ENCODE data around the gene CDK5. TPM values are rescaled to one million over a fixed set of nuclear protein-coding genes. Genes with fewer than 3 reads are reported as not detected.
A peak's percentile ranks its signal among the peaks of the same experiment; 100 is the strongest.

The CDK5 gene
- total and polyA plus RNA-seq, 2 of the 13 experiments (the other 11 are each of a cell fraction or from before 2014, with no cell fraction given): 16.4 to 21.3 TPM

DNA sequence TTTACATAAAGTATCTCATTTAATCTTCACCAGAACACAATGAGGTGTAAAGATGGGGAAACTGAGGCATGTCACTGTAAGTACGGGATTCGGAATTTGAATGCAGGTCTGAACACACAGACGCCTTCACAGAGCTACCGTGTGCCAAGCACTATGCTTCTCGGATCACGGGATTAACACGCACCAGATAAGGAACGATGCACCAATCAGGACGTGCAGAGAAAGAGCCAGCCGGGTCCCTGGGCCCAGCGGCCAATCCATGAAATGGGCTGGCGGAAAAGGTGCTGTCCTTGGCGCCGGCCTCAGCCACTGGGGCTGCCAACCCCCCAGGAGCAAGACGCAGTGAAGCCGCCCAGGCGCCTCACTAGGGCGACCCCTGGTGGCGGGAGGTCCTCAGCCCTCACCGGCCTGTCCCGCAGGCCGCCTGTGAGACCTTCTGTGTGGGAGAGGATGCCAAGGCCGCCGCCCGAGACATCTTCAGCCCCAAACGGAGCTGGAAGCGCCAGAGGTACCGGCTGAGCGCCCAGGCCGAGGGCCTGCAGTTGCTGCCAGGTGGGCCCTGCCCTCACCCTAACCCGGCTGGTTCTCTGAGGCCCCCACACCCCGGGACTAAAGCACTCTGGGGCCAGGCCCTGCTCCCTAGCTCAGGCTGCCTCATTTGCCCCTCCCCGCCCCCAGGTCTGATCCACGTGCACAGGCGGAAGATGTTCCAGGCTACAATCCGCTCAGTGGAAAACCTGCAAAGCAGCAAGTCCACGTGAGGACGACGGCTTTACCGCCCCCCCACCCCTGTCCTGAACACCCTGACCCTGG is 49.0 kb downstream of the CDK5 start (continued):
- no peak for TF ChIP-seq WIZ (CRISPR knock-in tag; IDR thresholded peaks at IDR 0.05)
- TF ChIP-seq, protein P1, sequence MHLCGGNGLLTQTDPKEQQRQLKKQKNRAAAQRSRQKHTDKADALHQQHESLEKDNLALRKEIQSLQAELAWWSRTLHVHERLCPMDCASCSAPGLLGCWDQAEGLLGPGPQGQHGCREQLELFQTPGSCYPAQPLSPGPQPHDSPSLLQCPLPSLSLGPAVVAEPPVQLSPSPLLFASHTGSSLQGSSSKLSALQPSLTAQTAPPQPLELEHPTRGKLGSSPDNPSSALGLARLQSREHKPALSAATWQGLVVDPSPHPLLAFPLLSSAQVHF (CRISPR knock-in tag; IDR thresholded peaks at IDR 0.05): no peak
- TF ChIP-seq MXI1 (IDR thresholded peaks at IDR 0.05; ENCODE audit: borderline replicate concordance, low read depth, low read length): no peak
- TF ChIP-seq ZNF331 (CRISPR knock-in tag; IDR thresholded peaks at IDR 0.05): peak; percentile 49; the same call in 1 of the 2 replicates
- TF ChIP-seq, protein P2, sequence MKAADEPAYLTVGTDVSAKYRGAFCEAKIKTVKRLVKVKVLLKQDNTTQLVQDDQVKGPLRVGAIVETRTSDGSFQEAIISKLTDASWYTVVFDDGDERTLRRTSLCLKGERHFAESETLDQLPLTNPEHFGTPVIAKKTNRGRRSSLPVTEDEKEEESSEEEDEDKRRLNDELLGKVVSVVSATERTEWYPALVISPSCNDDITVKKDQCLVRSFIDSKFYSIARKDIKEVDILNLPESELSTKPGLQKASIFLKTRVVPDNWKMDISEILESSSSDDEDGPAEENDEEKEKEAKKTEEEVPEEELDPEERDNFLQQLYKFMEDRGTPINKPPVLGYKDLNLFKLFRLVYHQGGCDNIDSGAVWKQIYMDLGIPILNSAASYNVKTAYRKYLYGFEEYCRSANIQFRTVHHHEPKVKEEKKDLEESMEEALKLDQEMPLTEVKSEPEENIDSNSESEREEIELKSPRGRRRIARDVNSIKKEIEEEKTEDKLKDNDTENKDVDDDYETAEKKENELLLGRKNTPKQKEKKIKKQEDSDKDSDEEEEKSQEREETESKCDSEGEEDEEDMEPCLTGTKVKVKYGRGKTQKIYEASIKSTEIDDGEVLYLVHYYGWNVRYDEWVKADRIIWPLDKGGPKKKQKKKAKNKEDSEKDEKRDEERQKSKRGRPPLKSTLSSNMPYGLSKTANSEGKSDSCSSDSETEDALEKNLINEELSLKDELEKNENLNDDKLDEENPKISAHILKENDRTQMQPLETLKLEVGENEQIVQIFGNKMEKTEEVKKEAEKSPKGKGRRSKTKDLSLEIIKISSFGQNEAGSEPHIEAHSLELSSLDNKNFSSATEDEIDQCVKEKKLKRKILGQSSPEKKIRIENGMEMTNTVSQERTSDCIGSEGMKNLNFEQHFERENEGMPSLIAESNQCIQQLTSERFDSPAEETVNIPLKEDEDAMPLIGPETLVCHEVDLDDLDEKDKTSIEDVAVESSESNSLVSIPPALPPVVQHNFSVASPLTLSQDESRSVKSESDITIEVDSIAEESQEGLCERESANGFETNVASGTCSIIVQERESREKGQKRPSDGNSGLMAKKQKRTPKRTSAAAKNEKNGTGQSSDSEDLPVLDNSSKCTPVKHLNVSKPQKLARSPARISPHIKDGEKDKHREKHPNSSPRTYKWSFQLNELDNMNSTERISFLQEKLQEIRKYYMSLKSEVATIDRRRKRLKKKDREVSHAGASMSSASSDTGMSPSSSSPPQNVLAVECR (CRISPR knock-in tag; IDR thresholded peaks at IDR 0.05; ENCODE audit: borderline replicate concordance): peak; percentile 51; the same call in 1 of the 2 replicates
- TF ChIP-seq, protein P3, sequence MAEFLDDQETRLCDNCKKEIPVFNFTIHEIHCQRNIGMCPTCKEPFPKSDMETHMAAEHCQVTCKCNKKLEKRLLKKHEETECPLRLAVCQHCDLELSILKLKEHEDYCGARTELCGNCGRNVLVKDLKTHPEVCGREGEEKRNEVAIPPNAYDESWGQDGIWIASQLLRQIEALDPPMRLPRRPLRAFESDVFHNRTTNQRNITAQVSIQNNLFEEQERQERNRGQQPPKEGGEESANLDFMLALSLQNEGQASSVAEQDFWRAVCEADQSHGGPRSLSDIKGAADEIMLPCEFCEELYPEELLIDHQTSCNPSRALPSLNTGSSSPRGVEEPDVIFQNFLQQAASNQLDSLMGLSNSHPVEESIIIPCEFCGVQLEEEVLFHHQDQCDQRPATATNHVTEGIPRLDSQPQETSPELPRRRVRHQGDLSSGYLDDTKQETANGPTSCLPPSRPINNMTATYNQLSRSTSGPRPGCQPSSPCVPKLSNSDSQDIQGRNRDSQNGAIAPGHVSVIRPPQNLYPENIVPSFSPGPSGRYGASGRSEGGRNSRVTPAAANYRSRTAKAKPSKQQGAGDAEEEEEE (CRISPR knock-in tag; IDR thresholded peaks at IDR 0.05; ENCODE audit: borderline replicate concordance): no peak
- TF ChIP-seq, protein P4, sequence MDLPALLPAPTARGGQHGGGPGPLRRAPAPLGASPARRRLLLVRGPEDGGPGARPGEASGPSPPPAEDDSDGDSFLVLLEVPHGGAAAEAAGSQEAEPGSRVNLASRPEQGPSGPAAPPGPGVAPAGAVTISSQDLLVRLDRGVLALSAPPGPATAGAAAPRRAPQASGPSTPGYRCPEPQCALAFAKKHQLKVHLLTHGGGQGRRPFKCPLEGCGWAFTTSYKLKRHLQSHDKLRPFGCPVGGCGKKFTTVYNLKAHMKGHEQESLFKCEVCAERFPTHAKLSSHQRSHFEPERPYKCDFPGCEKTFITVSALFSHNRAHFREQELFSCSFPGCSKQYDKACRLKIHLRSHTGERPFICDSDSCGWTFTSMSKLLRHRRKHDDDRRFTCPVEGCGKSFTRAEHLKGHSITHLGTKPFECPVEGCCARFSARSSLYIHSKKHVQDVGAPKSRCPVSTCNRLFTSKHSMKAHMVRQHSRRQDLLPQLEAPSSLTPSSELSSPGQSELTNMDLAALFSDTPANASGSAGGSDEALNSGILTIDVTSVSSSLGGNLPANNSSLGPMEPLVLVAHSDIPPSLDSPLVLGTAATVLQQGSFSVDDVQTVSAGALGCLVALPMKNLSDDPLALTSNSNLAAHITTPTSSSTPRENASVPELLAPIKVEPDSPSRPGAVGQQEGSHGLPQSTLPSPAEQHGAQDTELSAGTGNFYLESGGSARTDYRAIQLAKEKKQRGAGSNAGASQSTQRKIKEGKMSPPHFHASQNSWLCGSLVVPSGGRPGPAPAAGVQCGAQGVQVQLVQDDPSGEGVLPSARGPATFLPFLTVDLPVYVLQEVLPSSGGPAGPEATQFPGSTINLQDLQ (CRISPR knock-in tag; IDR thresholded peaks at IDR 0.05): no peak
- no peak for TF ChIP-seq KLF6 (CRISPR knock-in tag; IDR thresholded peaks at IDR 0.05)
- no peak for TF ChIP-seq ZNF709 (CRISPR knock-in tag; IDR thresholded peaks at IDR 0.05)
- peak; percentile 88; the same call in 1 of the 2 replicates for TF ChIP-seq KDM2A (CRISPR knock-in tag; IDR thresholded peaks at IDR 0.05; ENCODE audit: borderline replicate concordance, low read depth)
- TF ChIP-seq, protein P5, sequence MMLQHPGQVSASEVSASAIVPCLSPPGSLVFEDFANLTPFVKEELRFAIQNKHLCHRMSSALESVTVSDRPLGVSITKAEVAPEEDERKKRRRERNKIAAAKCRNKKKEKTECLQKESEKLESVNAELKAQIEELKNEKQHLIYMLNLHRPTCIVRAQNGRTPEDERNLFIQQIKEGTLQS (CRISPR knock-in tag; IDR thresholded peaks at IDR 0.05): no peak
- TF ChIP-seq MEIS1 (CRISPR knock-in tag; IDR thresholded peaks at IDR 0.05; ENCODE audit: borderline replicate concordance): peak; percentile 45; the same call in 1 of the 2 replicates
- TF ChIP-seq CREB1 (IDR thresholded peaks at IDR 0.05): no peak
- no peak for TF ChIP-seq CREB1 (CRISPR knock-in tag; IDR thresholded peaks at IDR 0.05)
- no peak for TF ChIP-seq SOX6 (IDR thresholded peaks at IDR 0.05)
- TF ChIP-seq SOX6 (CRISPR knock-in tag; IDR thresholded peaks at IDR 0.05): no peak
- TF ChIP-seq POGZ (CRISPR knock-in tag; IDR thresholded peaks at IDR 0.05): peak; percentile 67; the same call in 1 of the 2 replicates
- no peak for TF ChIP-seq ZEB1 (IDR thresholded peaks at IDR 0.05; ENCODE audit: insufficient replicate concordance, low read depth)
- no peak for TF ChIP-seq ZNF333 (CRISPR knock-in tag; IDR thresholded peaks at IDR 0.05; ENCODE audit: borderline replicate concordance)
- no peak for TF ChIP-seq ZSCAN31 (CRISPR knock-in tag; IDR thresholded peaks at IDR 0.05; ENCODE audit: low read depth)

All from HepG2 (cell line).